Measurements from ENCODE around the gene UPF3B.

DNA sequence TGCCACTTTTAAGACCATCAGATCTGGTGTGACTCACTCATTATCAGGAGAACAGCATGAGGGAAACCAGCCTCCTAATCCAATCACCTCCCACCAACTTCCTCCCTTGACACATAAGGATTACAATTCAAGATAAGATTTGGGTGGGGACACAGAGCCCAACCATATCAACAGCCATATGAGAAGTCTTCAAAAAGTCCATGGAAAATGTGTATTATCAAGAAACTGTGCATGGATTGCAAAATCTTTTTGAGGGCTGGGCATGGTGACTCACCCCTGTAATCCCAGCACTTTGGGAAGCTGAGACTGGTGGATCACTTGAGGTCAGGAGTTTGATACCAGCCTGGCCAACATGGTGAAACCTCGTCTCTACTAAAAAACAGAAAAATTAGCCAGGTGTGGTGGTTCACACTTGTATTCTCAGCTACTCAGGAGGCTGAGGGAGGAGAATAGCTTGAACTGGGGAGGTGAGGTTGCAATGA lies 43.5 kb downstream of the UPF3B start:
- TF ChIP-seq, protein P1, sequence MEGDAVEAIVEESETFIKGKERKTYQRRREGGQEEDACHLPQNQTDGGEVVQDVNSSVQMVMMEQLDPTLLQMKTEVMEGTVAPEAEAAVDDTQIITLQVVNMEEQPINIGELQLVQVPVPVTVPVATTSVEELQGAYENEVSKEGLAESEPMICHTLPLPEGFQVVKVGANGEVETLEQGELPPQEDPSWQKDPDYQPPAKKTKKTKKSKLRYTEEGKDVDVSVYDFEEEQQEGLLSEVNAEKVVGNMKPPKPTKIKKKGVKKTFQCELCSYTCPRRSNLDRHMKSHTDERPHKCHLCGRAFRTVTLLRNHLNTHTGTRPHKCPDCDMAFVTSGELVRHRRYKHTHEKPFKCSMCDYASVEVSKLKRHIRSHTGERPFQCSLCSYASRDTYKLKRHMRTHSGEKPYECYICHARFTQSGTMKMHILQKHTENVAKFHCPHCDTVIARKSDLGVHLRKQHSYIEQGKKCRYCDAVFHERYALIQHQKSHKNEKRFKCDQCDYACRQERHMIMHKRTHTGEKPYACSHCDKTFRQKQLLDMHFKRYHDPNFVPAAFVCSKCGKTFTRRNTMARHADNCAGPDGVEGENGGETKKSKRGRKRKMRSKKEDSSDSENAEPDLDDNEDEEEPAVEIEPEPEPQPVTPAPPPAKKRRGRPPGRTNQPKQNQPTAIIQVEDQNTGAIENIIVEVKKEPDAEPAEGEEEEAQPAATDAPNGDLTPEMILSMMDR (IDR thresholded peaks at IDR 0.05; ENCODE audit: low read depth, low read length): no peak
- TF ChIP-seq POLR2A (IDR thresholded peaks at IDR 0.05; ENCODE audit: extremely low read depth, insufficient read length) (no peak), MYC (IDR thresholded peaks at IDR 0.05; ENCODE audit: low read depth, low read length) (no peak)
- TF ChIP-seq, protein P2, sequence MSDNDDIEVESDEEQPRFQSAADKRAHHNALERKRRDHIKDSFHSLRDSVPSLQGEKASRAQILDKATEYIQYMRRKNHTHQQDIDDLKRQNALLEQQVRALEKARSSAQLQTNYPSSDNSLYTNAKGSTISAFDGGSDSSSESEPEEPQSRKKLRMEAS (IDR thresholded peaks at IDR 0.05; ENCODE audit: low read depth, low read length): no peak
